Dedifferentiated amniotic fluid mesenchymal stem cell (primary cell): ENCODE results near the gene C1orf122.
A peak's percentile ranks its signal among the peaks of the same experiment; 100 is the strongest.

Source experiments
- DNase-seq: peaks from one replicate; pipeline ENCODE4 v3.0.0-alpha.2; 2016; ENCODE audit errors: extremely low spot score

C1orf122 gene

GRCh38 chr1:37797750-37798345 lies 9.7 kb upstream of the C1orf122 start:
- peak; percentile 31 for DNase-seq

- DNase-seq = no peak
These were observed 5.2 kb upstream of the C1orf122 start for GRCh38 chr1:37802439-37802838.

GRCh38 chr1:37807220-37807554 lies 403 bp upstream of the C1orf122 start:
- DNase-seq = no peak

- DNase-seq = peak; percentile 67
These were observed 1.1 kb downstream of the C1orf122 start for GRCh38 chr1:37808369-37809319.

GRCh38 chr1:37809942-37810341 lies 2.4 kb downstream of the C1orf122 start:
- DNase-seq = no peak

GRCh38 chr1:37811027-37811655 lies 3.6 kb downstream of the C1orf122 start:
- peak; percentile 70 for DNase-seq

- DNase-seq = no peak
These were observed 6.0 kb downstream of the C1orf122 start for GRCh38 chr1:37813529-37814145.

GRCh38 chr1:37814252-37814651 lies 6.7 kb downstream of the C1orf122 start:
- DNase-seq = no peak

- DNase-seq = no peak
These were observed 9.9 kb downstream of the C1orf122 start for GRCh38 chr1:37817481-37817880.

- no peak for DNase-seq
These were observed 13.9 kb downstream of the C1orf122 start for GRCh38 chr1:37821481-37821880.

GRCh38 chr1:37822906-37823815 lies 15.6 kb downstream of the C1orf122 start:
- no peak for DNase-seq

- no peak for DNase-seq
These were observed 16.4 kb downstream of the C1orf122 start for GRCh38 chr1:37824001-37824400.

GRCh38 chr1:37825506-37825905 lies 17.9 kb downstream of the C1orf122 start:
- DNase-seq = no peak

GRCh38 chr1:37828410-37829074 lies 21.0 kb downstream of the C1orf122 start:
- DNase-seq = no peak

- no peak for DNase-seq
These were observed 23.5 kb downstream of the C1orf122 start for GRCh38 chr1:37831109-37831508.

GRCh38 chr1:37831809-37832208 lies 24.2 kb downstream of the C1orf122 start:
- DNase-seq = no peak

GRCh38 chr1:37836788-37837187 lies 29.2 kb downstream of the C1orf122 start:
- no peak for DNase-seq

- DNase-seq = no peak
These were observed 32.1 kb downstream of the C1orf122 start for GRCh38 chr1:37839676-37840075.

GRCh38 chr1:37840711-37841110 lies 33.1 kb downstream of the C1orf122 start:
- no peak for DNase-seq

GRCh38 chr1:37841652-37842051 lies 34.1 kb downstream of the C1orf122 start:
- no peak for DNase-seq

- DNase-seq = no peak
These were observed 36.9 kb downstream of the C1orf122 start for GRCh38 chr1:37844536-37844935.
